ENCODE results near the gene RTL1. TPM values are rescaled to one million over a fixed set of nuclear protein-coding genes. Genes with fewer than 3 reads are reported as not detected.

The RTL1 gene
- total and polyA plus RNA-seq, 2 of the 8 experiments (the other 6 are each of a cell fraction or from before 2014, with no cell fraction given) = not detected

- no peak for TF ChIP-seq CTBP2 (IDR thresholded peaks at IDR 0.05; ENCODE audit: borderline replicate concordance, insufficient read depth, insufficient read length, low read length)
Measured at GRCh38 chr14:100835548-100836310, 67.8 kb downstream of the RTL1 start (continued).

Measured in H1 (cell line).